Measurements from ENCODE around the gene CEP170B.
"Not testable (repeated sequence)": the region's sequence is repeated elsewhere in the genome, so short reads cannot be mapped to it uniquely, and the experiment has no call there.

CEP170B gene

GRCh38 chr14:104892531-104893434, 27.7 kb downstream of the CEP170B start:
- no peak for FAIRE-seq

- no peak for FAIRE-seq
Observed at GRCh38 chr14:104893435-104894207, 28.6 kb downstream of the CEP170B start.

GRCh38 chr14:104894331-104895206, 29.5 kb downstream of the CEP170B start:
- no peak for FAIRE-seq

GRCh38 chr14:104895207-104895785, 30.2 kb downstream of the CEP170B start:
- no peak for FAIRE-seq

- FAIRE-seq, result no peak
Observed at GRCh38 chr14:104895786-104896661, 31.0 kb downstream of the CEP170B start.

- no peak for FAIRE-seq
Observed at GRCh38 chr14:104897330-104898194, 32.5 kb downstream of the CEP170B start.

GRCh38 chr14:104898195-104898558, 33.1 kb downstream of the CEP170B start:
- FAIRE-seq, result no peak

- no peak for FAIRE-seq
Observed at GRCh38 chr14:104898870-104899510, 33.9 kb downstream of the CEP170B start.

- no peak for FAIRE-seq
Observed at GRCh38 chr14:104899781-104900180, 34.7 kb downstream of the CEP170B start.

- no peak for FAIRE-seq
Observed at GRCh38 chr14:104900639-104901512, 35.8 kb downstream of the CEP170B start.

GRCh38 chr14:104903990-104904389, 38.9 kb downstream of the CEP170B start:
- no peak for FAIRE-seq

GRCh38 chr14:104904650-104905578, 39.8 kb downstream of the CEP170B start:
- not testable (repeated sequence) for FAIRE-seq

GRCh38 chr14:104905579-104905933, 40.5 kb downstream of the CEP170B start:
- FAIRE-seq, result not testable (repeated sequence)

- no peak for FAIRE-seq
Observed at GRCh38 chr14:104908303-104908702, 43.2 kb downstream of the CEP170B start.

GRCh38 chr14:104912053-104912452, 47.0 kb downstream of the CEP170B start:
- FAIRE-seq, result no peak

- FAIRE-seq, result no peak
Observed at GRCh38 chr14:104913435-104913834, 48.4 kb downstream of the CEP170B start.

GRCh38 chr14:104917116-104917515, 52.0 kb downstream of the CEP170B start:
- FAIRE-seq, result no peak

GRCh38 chr14:104917993-104918392, 52.9 kb downstream of the CEP170B start:
- no peak for FAIRE-seq
